GM18502 (cell line): Measurements from ENCODE around the gene ZNF365.
"Not testable (repeated sequence)": the region's sequence is repeated elsewhere in the genome, so short reads cannot be mapped to it uniquely, and the experiment has no call there.

Experiments used
- ATAC-seq: cut with Tn5 transposase; IDR thresholded peaks from one replicate; pipeline ENCODE4 v1.9.1; 2021; ENCODE audit warnings: mild to moderate bottlenecking; ENCODE audit not compliant: unreplicated experiment, poor library complexity

ZNF365 gene

DNA sequence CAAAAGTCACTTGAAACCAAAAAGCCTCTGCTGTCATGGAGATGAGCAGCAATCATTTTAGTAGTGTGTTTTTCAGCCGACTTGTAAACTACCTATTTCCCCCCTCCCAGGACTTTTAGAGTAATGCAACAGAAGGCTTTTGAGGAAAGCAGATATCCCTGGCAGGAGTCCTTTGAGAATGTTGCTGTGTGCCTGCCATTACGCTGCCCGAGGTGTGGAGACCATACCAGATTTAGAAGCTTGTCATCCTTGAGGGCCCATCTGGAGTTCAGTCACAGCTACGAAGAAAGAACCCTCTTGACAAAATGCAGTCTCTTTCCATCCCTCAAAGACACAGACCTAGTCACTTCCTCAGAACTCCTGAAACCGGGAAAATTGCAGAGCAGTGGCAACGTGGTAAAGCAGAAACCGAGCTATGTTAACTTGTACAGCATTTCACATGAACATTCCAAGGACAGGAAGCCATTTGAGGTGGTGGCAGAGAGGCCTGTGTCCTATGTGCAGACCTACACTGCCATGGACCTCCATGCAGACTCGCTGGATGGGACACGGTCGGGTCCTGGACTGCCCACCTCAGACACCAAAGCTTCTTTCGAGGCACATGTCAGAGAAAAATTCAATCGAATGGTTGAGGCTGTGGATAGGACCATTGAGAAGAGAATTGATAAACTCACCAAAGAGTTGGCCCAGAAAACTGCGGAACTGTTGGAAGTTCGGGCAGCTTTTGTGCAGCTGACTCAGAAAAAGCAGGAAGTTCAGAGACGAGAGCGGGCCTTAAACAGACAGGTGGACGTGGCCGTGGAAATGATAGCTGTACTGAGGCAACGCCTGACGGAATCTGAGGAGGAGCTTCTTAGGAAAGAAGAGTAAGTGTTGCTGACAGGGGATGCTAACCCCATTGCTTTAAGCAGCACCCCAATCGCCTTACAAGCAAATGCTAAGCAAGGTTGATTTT, 2.2 kb downstream of the ZNF365 start:
- ATAC-seq = no peak

DNA sequence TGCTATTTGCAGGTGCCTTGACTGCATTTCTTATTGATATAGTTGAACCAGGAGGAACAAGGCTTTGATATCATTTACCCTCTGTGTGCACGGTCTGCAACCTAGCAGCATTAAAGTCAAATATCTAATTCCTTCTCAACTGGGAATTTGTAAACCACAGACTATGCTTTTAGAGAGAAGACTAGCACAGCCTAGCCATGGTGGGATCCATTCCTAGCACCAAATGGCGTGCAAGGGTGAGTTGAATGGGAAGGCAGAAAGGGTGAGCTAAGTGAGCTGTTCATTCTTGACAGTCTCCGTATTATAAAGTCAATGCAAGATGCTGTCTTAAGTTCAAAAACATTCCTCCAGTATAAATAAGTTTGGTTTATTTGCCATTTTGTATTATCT, 2.9 kb downstream of the ZNF365 start:
- no peak for ATAC-seq

DNA sequence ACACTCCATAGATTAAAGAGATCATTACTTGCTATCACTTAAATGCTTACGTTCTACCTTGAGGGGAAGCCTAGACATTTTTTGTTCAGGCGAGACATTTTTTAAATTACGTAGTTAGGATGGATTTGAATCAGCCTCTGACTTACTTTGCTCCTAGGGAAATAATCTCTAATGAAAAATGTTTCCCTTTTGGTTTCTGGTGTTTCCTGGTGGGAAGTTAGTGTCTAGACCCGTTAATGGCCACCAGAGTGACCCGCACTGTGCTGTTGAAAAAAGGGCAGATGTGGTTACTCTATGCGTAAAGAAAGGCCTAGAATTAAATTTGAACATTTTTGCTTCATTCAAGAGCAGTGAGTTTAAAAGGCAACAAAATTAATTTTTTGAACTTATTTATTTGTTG, 3.8 kb downstream of the ZNF365 start:
- no peak for ATAC-seq

DNA sequence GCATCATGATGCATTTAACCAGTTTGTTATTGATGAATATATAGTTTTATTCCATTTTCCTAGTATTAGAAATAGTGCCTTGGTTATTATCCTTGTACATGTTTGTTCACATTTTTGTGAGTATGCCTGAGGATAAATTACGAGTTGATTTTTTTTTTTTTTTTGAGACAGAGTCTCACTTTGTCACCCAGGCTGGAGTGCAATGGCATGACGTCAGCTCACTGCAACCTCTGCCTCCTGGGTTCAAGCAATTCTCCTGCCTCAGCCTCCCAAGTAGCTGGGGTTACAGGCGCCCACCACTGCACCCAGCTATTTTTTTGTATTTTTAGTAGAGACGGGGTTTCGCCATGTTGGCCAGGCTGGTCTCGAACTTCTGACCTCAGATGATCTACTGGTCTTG, 4.7 kb downstream of the ZNF365 start:
- not testable (repeated sequence) for ATAC-seq

DNA sequence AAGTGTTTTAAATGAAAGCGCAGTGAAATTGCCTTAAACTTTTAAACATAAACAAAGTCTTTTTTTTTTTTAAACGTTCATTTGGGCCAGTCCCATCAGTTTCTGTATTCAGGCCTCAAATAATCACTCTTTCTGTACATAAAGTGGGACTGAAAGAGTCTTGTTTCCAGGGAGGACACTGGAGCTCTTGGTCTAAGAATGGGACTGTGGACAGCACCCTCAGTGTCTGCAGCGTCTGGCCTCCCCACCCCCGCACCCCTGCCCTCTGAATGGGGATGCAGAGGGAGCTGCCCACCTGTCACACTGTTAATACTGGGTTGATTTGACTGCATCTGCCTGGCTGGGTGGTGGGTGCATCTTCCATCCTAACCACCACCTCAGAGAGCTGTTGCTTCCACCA, 5.2 kb downstream of the ZNF365 start:
- no peak for ATAC-seq

DNA sequence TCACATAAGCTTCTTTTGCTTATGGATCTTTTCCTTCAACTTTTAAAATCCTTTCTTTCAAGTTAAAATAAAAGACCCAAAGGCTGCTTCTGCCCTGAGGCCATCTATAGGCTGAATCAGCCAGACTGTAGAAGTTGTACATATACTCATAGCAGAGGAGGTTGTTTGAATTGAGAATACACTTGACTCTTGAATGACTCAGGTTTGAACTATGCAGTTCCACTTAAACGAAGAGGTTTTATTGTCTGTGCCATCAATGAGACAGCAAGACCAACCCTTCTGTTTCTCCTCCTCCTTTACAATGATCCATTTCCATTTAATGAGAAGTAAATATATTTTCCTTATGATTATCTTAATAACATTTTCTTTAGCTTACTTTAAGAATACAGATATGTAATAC, 5.8 kb downstream of the ZNF365 start:
- ATAC-seq = no peak

DNA sequence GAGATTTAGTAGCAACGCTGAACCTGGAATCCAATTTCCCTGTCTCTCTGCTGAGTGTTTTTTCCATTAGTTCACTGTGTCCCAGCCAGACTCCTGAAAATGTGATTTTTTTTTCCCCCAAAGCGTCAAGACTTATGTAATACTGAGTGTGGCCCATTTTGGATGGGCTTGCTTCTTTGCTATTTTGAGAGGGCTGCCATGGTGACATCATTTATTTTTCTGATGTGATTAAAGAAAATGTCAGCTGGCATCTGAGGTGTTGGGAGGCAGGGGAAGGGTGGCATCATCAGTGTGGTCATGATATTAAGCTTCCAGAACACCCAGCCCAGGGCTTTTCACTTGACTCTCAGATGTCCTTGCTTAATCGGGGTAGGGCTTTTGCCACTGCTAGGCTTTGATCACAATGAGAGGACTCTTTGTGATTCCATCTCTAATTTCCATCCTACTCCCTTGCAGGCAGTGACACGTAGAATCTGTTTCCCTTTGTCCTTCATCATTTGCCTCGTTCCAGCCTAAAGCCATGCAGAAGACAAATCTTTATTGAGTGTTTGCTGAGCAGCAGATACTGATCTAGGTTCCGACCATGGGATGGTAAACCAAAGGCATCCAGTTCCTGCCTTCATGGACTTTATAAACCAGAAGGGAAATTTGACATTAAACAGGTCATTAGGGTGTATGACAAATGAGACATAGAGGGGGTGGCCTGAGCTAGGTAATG, 7.4 kb downstream of the ZNF365 start:
- no peak for ATAC-seq

DNA sequence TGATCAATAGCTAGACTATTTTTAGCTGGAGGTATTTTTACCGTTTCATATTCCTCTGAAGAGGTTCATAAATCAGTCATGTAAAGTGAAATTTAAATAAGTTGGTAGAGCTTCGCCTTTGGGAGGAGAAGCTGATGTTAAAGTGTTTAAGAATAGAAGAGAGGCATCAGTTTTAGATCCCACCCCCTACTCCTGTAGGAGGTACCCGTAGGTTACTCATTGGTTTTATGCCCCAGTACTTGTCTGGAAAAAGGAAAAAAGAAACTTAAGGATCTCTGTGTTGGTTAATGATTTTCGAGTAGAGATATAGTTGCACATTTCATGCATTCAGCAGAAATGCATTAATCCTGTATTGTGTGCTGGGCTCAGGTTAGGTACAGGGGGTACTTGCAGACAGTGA, 8.7 kb downstream of the ZNF365 start:
- no peak for ATAC-seq

DNA sequence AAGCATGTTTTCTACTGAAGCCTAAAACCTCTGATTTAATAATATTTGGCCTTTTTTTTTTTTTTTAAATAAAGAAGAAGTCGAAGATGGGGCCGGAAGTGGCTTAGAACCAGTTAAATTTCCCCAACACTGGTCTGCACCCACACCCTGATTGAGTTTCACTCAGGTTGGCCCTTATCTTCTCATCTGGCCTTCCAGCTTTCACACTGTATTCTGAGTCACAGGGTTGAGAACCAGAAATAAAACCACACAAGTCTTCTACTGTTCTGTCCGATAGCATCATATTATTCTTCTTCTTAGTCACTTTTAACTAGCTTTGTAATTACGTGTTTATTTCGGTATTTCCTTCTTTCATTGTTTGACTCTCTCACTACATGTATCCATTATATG, 9.9 kb downstream of the ZNF365 start:
- ATAC-seq = no peak

DNA sequence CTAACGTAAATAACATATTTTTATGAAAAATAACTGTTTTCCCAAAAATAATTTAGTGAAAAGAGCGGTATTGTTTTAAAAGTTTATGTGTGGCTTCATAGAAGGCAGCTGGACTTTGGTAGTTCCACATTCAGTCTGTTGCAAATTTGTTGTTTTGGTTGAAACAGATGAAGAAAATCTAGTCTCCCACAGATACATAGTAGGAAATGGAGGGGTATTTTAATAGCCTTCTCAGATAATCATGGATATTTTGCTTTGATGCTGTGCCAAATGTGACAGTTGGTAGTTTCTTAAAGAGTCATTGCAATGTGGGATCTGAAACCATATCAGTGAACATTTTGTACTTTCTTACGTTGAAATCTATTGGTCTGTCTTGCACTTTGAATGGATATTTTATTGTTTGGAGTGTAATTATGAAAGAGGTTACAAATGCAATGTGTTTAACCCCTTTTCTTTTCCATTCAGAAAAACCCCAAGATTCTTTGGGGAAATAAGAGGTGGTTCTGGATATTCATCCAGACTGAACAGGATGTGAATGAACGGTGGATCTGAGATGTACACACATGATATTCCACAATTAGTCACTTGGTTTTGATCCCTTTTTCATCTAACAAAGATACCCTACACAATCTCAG, 10.4 kb downstream of the ZNF365 start:
- ATAC-seq = no peak

DNA sequence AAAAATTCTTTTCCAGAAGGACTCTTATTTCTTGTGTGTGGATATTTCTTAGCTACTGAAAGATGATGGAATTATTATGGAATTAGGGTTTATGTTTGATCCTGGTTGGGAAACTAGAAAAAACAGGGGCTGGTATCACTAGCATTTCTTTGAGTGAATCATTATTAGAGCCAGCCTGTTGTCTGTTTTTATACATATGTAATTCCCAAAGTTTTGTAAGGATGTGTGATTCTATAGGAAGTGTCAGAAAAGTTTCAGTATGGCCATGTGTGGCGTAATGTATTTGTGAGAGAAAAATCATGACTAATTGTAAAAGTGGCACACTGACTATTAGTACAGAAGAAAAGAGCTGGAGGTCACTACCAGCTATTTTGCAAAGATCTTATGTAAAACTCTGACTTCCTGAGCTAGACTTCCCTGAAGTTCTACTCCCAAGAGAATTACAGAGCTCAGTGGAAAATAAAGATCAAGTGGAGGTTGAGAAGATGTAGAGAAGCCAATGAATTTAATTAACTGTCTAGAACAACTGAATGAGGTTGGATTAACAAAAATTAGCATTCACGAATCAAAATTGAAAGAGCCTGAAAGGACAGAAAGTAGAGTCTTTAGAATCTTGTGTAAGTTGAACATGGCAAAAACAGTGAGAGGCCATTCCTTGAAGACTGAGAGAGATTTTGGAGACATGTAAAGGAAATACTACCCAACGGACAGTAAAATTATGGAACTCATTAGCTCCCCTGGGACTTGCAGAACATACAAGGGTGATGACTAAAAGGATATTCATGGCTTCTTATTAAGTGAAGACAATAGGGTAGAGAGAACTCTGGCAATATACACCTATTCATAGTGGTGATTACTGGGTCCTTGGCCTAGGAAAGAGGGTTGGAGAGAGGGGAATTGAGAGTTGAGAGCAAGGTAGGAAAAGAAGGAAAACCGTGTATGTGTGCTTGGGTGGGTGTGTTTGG, 12.5 kb downstream of the ZNF365 start:
- ATAC-seq = no peak

DNA sequence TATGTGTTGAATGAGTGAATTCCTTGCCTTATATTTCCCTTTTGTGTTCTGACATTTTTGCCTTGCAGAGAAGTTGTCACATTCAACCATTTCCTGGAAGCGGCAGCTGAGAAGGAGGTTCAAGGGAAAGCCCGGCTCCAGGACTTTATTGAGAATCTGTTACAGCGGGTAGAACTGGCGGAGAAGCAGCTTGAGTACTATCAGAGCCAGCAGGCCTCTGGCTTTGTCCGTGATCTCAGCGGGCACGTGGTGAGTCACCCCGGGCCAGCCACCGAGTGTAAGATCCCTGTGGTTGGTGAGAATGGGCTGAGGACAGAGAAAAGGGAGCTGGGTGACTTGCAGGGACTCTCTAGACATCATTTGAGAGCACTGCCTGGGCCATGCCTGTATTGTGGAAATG, 14.2 kb downstream of the ZNF365 start:
- no peak for ATAC-seq

DNA sequence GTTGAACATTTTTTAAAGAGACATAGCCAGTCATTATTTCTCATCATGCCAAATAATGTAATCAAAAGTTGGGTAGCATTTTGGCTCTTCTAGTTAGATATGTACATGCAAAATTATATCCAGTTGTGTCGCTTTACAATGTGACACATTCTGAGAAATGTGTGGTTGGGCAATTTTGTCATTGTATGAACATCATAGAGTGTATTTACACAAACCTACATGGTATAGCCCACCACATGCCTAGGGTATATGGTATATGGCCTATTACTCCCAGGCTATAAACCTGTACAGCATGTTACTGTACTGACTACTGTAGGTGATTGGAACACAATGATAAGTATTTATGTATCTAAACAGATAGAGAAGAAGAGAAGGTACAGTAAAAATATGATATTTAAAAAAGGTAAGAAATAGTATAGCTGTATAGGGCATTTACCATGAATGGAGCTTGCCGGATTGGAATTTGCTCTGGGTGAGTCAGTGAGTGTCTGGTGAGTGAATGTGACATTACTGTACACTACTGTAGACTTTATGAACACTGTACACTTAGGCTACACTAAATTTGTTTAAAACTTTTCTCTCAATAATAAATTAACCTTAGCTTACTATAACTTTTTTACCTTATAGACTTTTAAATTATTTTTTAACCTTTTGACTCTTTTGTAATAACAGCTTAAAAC, 16.5 kb downstream of the ZNF365 start:
- no peak for ATAC-seq

DNA sequence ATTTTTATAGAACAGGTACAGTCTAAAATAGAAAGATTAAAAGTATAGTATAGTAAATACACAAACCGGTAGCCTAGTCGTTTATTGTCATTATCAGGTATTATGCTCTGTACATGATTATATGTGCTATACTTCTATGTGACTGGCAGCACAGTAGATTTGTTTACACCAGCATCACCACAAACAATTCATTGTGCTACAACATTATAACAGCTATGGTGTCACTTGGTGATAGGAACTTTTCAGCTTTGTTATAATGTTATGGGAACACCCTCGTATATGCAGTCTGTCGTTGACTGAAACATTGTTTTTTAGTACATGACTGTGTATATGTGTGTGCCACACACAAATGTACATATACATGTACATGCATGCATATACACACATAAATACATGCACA, 19.1 kb downstream of the ZNF365 start:
- ATAC-seq = no peak

DNA sequence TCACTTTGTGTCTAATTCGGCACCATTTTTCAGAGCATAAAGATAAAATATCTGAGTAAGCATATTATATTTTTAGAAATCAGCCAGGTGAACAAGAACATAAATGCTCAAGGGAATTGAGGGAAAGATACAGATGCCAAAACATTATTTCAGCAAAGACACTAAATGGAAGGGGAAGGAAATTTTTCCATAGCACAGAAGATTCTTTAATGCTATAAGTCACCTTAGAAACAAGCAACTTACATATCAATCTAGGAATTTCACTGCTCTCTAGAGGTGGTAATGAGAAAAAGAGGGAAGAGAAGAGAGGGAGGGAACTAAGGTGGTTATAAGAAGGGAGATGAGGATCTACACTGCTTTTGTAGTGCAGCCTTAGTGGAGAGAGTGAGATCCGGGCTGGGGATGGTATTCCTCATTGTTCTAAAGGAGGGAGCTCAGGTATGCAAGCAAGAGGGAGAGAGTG, 20.4 kb downstream of the ZNF365 start:
- no peak for ATAC-seq

DNA sequence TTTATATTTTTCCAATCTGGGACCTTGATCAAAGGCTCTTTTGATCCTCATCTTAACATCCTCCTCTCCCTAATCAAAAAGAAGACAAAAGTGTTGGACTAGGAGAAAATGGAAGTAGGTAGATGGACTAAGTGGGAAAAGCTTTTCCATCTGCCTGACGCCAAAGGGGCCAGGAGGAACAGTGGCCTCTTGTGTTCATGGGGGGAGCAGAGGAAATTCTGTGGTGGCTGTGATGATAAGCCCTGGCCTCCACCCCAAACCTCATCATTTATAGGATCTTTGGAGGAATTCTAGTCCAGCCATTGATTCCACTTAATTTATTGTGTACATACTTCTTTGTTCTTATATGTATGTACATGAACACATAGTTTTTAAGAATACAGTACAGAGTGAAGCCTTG, 21.7 kb downstream of the ZNF365 start:
- ATAC-seq = no peak

DNA sequence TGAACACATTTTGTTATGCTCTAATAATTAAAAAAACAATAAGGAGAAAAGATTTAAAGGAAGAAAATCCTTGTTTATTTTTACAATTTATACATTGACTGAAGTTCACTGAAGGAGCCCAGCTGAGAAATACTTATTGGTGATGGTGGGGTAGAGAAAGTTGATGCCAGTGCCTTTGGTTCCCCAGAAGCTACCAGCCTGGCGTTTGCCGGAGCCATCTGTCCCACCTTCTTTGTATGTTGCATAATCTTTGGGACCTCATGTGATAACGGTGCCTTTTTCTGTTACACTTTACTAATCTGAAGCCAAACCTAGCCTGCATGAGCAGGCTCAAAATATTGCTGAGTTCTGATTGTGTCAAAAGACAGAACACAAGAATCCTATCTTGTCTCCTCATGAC, 22.7 kb downstream of the ZNF365 start:
- ATAC-seq = no peak

DNA sequence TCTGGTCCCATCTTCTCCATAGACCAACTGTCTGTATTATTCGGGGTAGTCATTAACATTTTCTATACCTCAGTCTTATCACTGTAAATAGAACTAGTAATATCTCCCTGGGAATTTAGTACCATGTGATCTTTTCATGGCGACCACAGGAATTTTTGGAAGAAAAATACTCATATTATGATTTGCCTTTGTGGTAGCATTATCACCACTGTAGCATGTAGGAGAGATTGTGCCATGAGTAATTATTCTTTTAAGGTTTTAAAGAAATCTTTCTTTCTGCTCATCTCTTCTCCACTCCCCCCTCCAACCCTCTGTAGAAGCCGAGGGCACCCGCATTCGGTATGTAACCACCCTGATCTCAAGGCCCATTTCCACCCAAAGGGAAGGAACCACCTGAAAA, 25.0 kb downstream of the ZNF365 start:
- ATAC-seq = no peak

DNA sequence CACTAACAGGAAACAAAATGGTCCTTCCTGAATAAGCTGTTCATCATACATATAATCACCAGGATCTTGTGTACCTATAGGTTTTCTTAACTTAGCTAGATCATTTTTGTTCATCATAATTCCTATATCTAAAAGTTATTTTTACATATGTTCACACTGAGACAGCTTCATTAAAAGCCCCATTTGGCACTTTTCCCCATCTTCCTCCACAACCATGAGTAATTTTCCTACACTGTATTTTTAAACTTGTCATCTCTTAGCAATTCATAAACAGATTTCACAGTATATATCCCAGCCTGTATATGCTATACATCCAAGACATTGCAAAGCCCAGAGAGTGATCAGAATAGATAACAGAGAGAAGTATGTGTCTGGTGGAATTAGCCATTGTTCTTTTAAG, 28.3 kb downstream of the ZNF365 start:
- ATAC-seq = no peak
